ENCODE data around the gene TAS2R41.

- no peak for TF ChIP-seq CTCF (IDR thresholded peaks at IDR 0.05)
- TF ChIP-seq POLR2A (IDR thresholded peaks at IDR 0.05): no peak
These were observed 19.0 kb upstream of the TAS2R41 start for GRCh38 chr7:143458681-143459080.
